Skeletal muscle satellite cell (primary cell): Measurements from ENCODE around the gene USP3.

ENCODE experiments used
- H3K27me3 ChIP-seq: 2 replicates; pipeline ENCODE4 v1.7.0; 2013; ENCODE audit warnings: low read length; ENCODE audit not compliant: control insufficient read depth, insufficient read depth
- H3K36me3 ChIP-seq: 2 replicates; pipeline ENCODE4 v1.7.0; 2013; ENCODE audit warnings: mild to moderate bottlenecking, control low read depth, low read length; ENCODE audit not compliant: insufficient read depth
- H3K4me1 ChIP-seq: 2 replicates; pipeline ENCODE4 v1.7.0; 2013; ENCODE audit warnings: low read length; ENCODE audit not compliant: control insufficient read depth, insufficient read depth
- H3K4me2 ChIP-seq: 2 replicates; pipeline ENCODE4 v1.7.0; 2013; ENCODE audit warnings: mild to moderate bottlenecking, low read length
- H3K4me3 ChIP-seq: 2 replicates; pipeline ENCODE4 v1.7.0; 2013; ENCODE audit warnings: low read length
- H3K9ac ChIP-seq: 2 replicates; pipeline ENCODE4 v1.7.0; 2013; ENCODE audit warnings: mild to moderate bottlenecking, low read depth, low read length, moderate library complexity
- H3K9me3 ChIP-seq: replicated peaks from 2 replicates; pipeline ENCODE4 v1.7.0; 2013; ENCODE audit warnings: mild to moderate bottlenecking, control low read depth, low read length

Gene USP3

GRCh38 chr15:63634154-63634553 is 129.8 kb downstream of the USP3 start:
- Histone ChIP-seq H3K9me3 (no peaks in the 10 kb centered on the region), H3K36me3 (peaks cover 75% of the 10 kb centered on the region), H3K4me2 (no peak overlapping the region)

GRCh38 chr15:63636518-63637061 is 132.2 kb downstream of the USP3 start:
- H3K9me3 ChIP-seq: no peaks in the 10 kb centered on the region
- peaks cover 79% of the 10 kb centered on the region for H3K36me3 ChIP-seq
- no peaks in the 10 kb centered on the region for H3K27me3 ChIP-seq
- H3K4me2 ChIP-seq: no peak overlapping the region
- no peak overlapping the region for H3K9ac ChIP-seq
- no peak overlapping the region for H3K4me3 ChIP-seq
- no peaks in the 10 kb centered on the region for H3K4me1 ChIP-seq

More at GRCh38 chr15:63634154-63634553, 129.8 kb downstream of the USP3 start:
- Histone ChIP-seq H3K4me3 (no peak overlapping the region), H3K27me3 (no peaks in the 10 kb centered on the region), H3K4me1 (no peaks in the 10 kb centered on the region), H3K9ac (no peak overlapping the region)

- Histone ChIP-seq H3K4me2 (no peak overlapping the region), H3K27me3 (no peaks in the 10 kb centered on the region), H3K36me3 (peaks cover 69% of the 10 kb centered on the region), H3K4me1 (no peaks in the 10 kb centered on the region), H3K9me3 (no peaks in the 10 kb centered on the region), H3K4me3 (no peak overlapping the region), H3K9ac (no peak overlapping the region)
These were observed 134.4 kb downstream of the USP3 start for GRCh38 chr15:63638839-63639238.

GRCh38 chr15:63640146-63640545 is 135.8 kb downstream of the USP3 start:
- Histone ChIP-seq H3K4me2 (no peak overlapping the region), H3K4me3 (no peak overlapping the region), H3K9ac (no peak overlapping the region), H3K9me3 (no peaks in the 10 kb centered on the region), H3K27me3 (no peaks in the 10 kb centered on the region), H3K4me1 (no peaks in the 10 kb centered on the region), H3K36me3 (peaks cover 70% of the 10 kb centered on the region)
